Effector memory CD8-positive, alpha-beta T cell (primary cell): ENCODE results near the gene RGL1.

Source experiments
- ATAC-seq: fragments of 150-1000 bp; cut with Tn5 transposase; replicated peaks from 2 replicates; pipeline ENCODE4 v1.10.0; 2021; ENCODE audit warnings: mild to moderate bottlenecking, moderate library complexity
- DNase-seq, 3 experiments: peaks; one replicate each; pipeline ENCODE4 v3.0.0; 2021
- H3K27ac Mint-ChIP-seq, 2 donors: one replicate each; pipeline ENCODE4 v1.8.0; 2022; ENCODE audit warnings: mild to moderate bottlenecking in 2 of 2, mixed read lengths in 2 of 2, moderate library complexity in 2 of 2
- H3K27me3 Mint-ChIP-seq, 2 donors: one replicate each; pipeline ENCODE4 v1.8.0; 2022; ENCODE audit warnings: mixed read lengths in 2 of 2
- H3K36me3 Mint-ChIP-seq: one replicate; pipeline ENCODE4 v1.8.0; 2022; ENCODE audit warnings: mild to moderate bottlenecking, moderate library complexity, mixed read lengths; ENCODE audit not compliant: insufficient read depth
- H3K4me1 Mint-ChIP-seq, 2 donors: one replicate each; pipeline ENCODE4 v1.8.0; 2022; ENCODE audit warnings: low read depth in 2 of 2, mixed read lengths in 2 of 2
- H3K4me3 Mint-ChIP-seq, 2 donors: one replicate each; pipeline ENCODE4 v1.8.0; 2022; ENCODE audit warnings: mild to moderate bottlenecking in 2 of 2, mixed read lengths in 2 of 2, moderate library complexity in 2 of 2
- H3K9me3 Mint-ChIP-seq, 2 donors: one replicate each; pipeline ENCODE4 v1.8.0; 2022; ENCODE audit warnings: mixed read lengths in 2 of 2

Gene RGL1

DNA sequence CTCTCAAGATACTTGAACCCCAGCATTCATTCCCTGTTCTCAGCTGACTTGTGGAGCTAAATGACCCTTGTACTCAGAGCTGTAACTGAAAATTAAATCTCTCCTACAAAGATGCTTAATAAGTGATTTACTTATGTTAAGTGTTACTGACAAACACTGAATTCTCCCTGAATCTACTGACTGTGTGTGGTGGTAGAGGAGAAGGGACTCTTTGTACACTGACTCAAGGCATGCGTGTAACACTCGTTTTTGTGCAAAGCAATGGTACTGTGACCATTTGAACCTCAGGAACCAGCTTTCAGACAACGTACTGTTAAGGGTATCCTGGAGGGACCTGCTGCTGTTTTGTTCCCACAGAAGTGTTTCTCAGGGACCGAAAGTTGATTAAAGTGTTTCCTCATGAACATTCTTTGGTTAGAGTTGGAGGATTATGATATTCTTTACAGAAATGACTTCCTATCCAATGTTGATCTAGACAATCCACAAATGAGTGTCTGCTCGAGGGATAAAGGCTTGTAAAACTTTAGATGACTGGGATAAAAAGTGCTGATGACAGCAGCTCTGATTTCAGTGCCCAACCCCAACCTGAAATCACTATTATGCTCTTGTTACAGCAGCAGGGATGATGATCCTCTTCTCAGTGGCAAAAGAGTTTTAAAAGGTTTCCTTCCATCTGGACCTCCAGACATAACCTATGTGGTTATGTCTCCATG is 12.8 kb downstream of the RGL1 start:
- no peak overlapping the region for H3K27ac Mint-ChIP-seq
- H3K27me3 Mint-ChIP-seq = no peaks in the 10 kb centered on the region
- DNase-seq = no peak
- H3K36me3 Mint-ChIP-seq = no peaks in the 10 kb centered on the region
- H3K9me3 Mint-ChIP-seq = no peaks in the 10 kb centered on the region
- H3K4me3 Mint-ChIP-seq = no peak overlapping the region
- ATAC-seq = no peak
- no peaks in the 10 kb centered on the region for H3K4me1 Mint-ChIP-seq

DNA sequence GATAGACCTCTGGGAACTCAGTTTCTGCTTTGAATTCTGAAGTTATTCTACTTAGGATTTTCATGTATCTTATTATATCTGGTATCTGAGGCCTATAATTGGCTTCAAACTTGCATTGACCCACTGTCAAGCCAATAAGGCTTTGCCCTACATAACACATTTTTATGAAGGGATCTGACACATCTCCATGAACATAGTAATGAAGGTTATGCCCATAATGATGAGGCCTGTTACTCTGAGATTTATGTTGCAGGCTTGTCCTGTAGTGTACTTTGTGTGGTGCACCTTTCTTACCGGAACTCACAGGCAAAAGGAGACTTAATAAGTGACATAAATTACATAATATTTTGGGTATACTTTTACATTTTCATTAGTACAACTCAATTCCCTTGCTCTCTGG is 14.1 kb downstream of the RGL1 start:
- H3K27ac Mint-ChIP-seq = no peak overlapping the region
- no peak for ATAC-seq
- H3K36me3 Mint-ChIP-seq = no peaks in the 10 kb centered on the region
- no peaks in the 10 kb centered on the region for H3K9me3 Mint-ChIP-seq
- no peak overlapping the region for H3K4me3 Mint-ChIP-seq
- DNase-seq = no peak
- no peaks in the 10 kb centered on the region for H3K27me3 Mint-ChIP-seq
- no peaks in the 10 kb centered on the region for H3K4me1 Mint-ChIP-seq

DNA sequence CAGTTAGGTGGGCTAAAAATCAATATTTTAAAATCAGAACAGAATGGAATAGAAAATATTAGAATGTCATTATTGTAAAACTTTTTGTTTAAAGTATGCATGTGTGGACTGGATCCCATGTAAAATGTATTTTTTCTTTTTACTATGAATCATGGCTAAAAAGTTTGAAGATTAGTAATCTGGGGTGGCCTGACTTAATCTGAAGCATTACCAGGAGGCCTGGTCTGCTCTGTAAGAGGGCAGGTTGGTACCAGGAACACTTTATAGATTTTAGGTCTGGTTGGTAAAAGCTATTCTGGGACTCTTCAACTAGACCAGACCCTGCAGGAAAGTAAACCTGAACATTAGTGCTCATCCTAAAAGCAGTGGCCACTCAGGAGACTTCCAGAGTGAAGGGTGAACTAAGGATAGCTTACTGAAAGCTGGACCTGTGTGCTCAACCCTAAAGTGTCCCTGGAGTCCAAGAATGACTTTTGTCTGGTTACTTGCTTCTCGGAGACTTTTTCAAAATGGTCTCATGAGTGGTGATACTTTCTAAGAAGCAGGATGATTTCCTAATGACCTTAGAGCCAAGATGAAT is 16.5 kb downstream of the RGL1 start:
- DNase-seq (no peak), ATAC-seq (no peak)
- no peak overlapping the region for H3K4me3 Mint-ChIP-seq
- H3K27ac Mint-ChIP-seq = no peak overlapping the region
- no peaks in the 10 kb centered on the region for H3K27me3 Mint-ChIP-seq
- H3K9me3 Mint-ChIP-seq = no peaks in the 10 kb centered on the region
- H3K36me3 Mint-ChIP-seq = no peaks in the 10 kb centered on the region
- H3K4me1 Mint-ChIP-seq = no peaks in the 10 kb centered on the region

DNA sequence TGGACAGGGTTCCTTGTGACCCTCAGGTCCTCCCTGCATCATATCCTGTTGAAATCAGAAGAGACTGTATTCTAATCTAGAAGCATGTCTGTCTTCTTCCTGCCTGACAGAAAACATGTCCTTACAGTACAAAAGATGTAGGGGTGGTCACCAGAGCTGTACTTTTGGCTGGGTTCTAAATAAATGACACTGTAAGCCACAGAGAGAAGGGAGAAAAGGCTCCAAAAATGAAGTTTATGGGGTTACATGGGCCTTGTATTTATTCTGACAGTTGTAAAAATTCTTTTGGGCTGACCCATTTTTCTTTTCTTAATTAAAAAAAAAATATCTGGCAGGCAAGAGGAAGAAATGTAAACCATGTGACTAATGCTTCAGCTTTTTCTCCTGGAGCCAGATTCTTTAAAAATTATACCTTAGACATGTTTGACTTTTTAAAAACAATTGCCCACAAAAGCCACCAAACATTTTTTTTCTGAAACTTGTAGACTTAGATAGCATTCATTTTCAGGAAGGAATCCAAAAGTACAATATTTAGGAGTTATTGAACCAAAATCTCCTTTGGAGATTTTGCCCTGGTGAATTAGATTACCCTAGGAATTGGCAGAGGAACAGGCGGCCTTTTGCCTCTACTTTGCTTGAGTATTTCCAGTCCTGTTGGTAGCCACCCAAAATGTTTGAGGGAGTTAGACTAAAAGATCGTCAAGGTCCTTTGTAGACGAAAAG is 17.1 kb downstream of the RGL1 start:
- no peak for ATAC-seq
- no peak for DNase-seq
- no peaks in the 10 kb centered on the region for H3K9me3 Mint-ChIP-seq
- H3K4me3 Mint-ChIP-seq = no peak overlapping the region
- no peaks in the 10 kb centered on the region for H3K36me3 Mint-ChIP-seq
- no peak overlapping the region for H3K27ac Mint-ChIP-seq
- H3K27me3 Mint-ChIP-seq = no peaks in the 10 kb centered on the region
- H3K4me1 Mint-ChIP-seq = no peaks in the 10 kb centered on the region

DNA sequence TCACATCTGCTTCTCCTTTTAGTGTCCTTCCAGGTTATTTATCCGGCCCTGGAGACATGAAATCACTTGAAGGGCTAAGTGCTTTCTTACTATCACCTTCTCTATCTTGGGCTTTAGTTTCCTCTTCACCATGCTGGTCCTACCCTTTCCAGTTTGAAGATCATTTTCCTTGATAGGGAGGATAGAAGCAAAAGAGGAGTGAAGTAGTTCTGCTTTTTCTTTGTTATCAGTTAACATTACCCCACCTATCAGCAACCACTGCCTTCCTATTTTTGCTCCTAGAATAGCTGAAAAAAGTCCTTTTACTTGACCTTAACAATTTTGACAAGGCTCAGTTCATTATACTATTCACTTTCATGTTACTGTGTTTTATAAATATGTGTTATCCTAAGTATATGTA is 19.4 kb downstream of the RGL1 start:
- Mint-ChIP-seq H3K4me3 (no peak overlapping the region), H3K9me3 (no peaks in the 10 kb centered on the region), H3K27ac (no peak overlapping the region), H3K4me1 (no peaks in the 10 kb centered on the region), H3K36me3 (no peaks in the 10 kb centered on the region), H3K27me3 (peaks cover 0 to 6% of the 10 kb centered on the region in 2 donors)
- no peak for ATAC-seq
- DNase-seq = no peak

DNA sequence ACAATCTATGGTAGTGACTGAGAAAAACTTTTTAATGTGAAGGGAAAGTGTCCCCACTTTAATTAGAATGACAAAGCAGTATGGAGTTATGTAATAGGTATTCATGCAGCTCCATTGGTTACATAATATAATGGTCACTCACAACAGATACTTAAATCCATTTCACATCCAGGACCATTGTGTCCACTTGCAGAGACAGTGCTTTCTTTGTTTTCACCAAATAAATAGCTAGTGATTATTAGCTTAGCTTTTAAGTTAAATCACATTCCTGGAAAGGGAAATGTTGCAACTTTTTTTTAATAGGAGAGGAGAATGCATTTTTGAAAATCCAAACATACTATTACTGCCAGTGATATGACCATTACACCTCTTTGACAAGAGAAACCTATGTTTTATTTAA is 22.9 kb downstream of the RGL1 start:
- ATAC-seq (no peak), DNase-seq (no peak)
- no peaks in the 10 kb centered on the region for H3K36me3 Mint-ChIP-seq
- no peak overlapping the region for H3K4me3 Mint-ChIP-seq
- peaks cover 0 to 6% of the 10 kb centered on the region in 2 donors for H3K27me3 Mint-ChIP-seq
- H3K4me1 Mint-ChIP-seq = no peaks in the 10 kb centered on the region
- no peak overlapping the region for H3K27ac Mint-ChIP-seq
- H3K9me3 Mint-ChIP-seq = no peaks in the 10 kb centered on the region

DNA sequence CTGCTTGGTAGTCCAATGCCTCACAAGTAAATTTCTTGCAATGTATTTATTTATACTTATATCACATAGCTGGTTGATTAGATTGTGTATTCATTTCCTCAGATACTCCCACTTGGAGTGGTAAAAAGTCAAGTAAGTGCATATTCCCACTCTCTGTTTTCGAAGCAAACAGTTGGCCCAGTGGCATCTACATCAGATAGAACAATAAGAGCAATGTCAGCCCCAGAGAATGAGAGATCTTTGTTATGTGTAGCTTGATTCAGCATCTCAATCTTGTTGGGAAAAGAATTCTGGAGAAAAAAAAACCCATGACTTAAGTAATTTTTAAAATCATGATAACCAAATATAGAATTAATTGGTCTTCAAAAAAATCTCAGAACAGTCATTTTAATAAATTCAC is 25.5 kb downstream of the RGL1 start:
- H3K4me3 Mint-ChIP-seq = no peak overlapping the region
- DNase-seq (no peak), ATAC-seq (no peak)
- H3K27me3 Mint-ChIP-seq = peaks cover 0 to 6% of the 10 kb centered on the region in 2 donors
- no peaks in the 10 kb centered on the region for H3K4me1 Mint-ChIP-seq
- H3K9me3 Mint-ChIP-seq = no peaks in the 10 kb centered on the region
- no peak overlapping the region for H3K27ac Mint-ChIP-seq
- no peaks in the 10 kb centered on the region for H3K36me3 Mint-ChIP-seq

DNA sequence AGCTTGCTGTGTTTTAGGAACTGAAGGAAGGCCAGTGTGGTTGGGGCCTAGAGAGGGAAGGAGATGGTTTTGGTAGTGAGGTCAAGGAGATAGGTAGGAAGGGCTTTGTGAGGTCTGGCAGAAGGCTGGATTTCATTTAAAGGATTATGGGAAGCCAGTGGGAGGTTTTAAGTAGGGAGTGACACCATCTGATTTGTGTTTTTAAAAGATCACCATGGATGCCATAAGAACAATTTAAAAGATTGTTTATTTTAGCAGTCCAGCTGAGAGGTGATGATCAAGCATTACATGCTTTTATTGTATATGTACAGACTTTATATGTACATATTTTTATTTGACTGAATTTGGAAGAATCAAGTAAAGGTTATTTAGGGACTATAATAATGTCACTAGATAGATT is 26.4 kb downstream of the RGL1 start:
- no peaks in the 10 kb centered on the region for H3K9me3 Mint-ChIP-seq
- no peaks in the 10 kb centered on the region for H3K36me3 Mint-ChIP-seq

DNA sequence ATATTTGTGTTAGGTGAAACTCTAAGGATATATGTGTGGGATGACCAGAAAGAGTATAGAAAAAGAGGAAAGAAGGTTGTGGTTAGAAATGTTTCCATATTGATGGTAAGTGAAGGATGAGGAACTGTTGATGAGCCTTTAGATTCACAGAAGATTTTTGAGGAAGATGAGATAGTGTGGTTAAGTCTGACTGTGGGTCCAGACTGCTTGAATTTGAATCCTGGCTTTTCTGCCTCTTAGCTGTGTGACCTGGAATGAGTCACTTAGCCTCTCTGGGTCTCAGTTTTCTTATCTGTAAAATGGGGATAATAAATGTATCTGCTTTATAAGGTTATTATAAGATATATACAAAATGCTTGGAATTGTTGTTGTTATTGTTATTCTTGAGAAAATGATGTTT is 27.5 kb downstream of the RGL1 start:
- H3K4me1 Mint-ChIP-seq = no peaks in the 10 kb centered on the region
- H3K36me3 Mint-ChIP-seq = no peaks in the 10 kb centered on the region
- no peak for DNase-seq
- no peak overlapping the region for H3K4me3 Mint-ChIP-seq
- H3K27ac Mint-ChIP-seq = no peak overlapping the region
- H3K27me3 Mint-ChIP-seq = peaks cover 0 to 10% of the 10 kb centered on the region in 2 donors
- H3K9me3 Mint-ChIP-seq = no peaks in the 10 kb centered on the region
- ATAC-seq = no peak

More for the DNA sequence above, 26.4 kb downstream of the RGL1 start:
- no peak overlapping the region for H3K27ac Mint-ChIP-seq
- no peak overlapping the region for H3K4me3 Mint-ChIP-seq
- no peak for DNase-seq
- H3K4me1 Mint-ChIP-seq = no peaks in the 10 kb centered on the region
- ATAC-seq = no peak
- H3K27me3 Mint-ChIP-seq = peaks cover 0 to 6% of the 10 kb centered on the region in 2 donors

DNA sequence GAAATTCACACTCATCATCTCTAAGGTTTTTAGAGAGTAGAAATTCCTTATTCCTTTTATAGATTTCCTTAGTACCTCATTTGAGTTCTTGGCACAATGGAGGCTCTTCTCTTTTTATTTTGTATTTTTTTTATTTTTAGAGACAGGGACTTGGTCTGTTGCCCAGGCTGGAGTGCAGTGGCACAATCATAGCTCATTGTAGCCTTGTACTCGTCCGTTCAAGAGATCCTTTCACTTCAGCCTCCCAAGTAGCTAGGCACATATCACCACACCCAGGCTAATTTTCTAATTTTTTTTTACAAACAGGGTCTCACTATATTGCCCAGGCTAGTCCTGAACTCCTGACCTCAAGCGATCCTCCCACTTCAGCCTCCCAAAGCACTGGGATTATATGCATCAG is 29.6 kb downstream of the RGL1 start:
- H3K27ac Mint-ChIP-seq = no peak overlapping the region
- H3K4me3 Mint-ChIP-seq = no peak overlapping the region
- ATAC-seq (no peak), DNase-seq (no peak)
- H3K36me3 Mint-ChIP-seq = no peaks in the 10 kb centered on the region
- peaks cover 0 to 4% of the 10 kb centered on the region in 2 donors for H3K27me3 Mint-ChIP-seq
- H3K4me1 Mint-ChIP-seq = no peaks in the 10 kb centered on the region
- H3K9me3 Mint-ChIP-seq = no peaks in the 10 kb centered on the region

DNA sequence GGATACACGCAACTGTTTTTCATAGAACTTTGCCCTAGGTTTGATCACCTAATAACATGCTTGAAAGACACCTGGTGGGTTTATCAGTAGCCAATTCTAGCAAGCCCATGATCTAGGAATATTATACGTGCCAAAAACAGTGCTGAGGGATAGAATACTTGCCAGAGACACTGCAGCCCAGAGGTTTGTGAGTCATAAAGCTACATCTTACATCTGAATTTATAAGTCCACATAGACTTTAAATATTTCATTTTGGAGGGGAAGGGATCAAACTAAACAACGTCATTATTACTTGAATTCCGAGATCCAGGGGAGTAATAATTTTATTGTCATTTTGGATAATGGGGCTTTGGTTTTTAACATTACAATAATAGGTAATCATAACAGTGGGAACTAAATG is 31.7 kb downstream of the RGL1 start:
- Mint-ChIP-seq H3K9me3 (no peaks in the 10 kb centered on the region), H3K27me3 (peaks cover 0 to 4% of the 10 kb centered on the region in 2 donors), H3K27ac (no peak overlapping the region), H3K4me1 (no peaks in the 10 kb centered on the region), H3K36me3 (no peaks in the 10 kb centered on the region), H3K4me3 (no peak overlapping the region)
- DNase-seq (no peak), ATAC-seq (no peak)

DNA sequence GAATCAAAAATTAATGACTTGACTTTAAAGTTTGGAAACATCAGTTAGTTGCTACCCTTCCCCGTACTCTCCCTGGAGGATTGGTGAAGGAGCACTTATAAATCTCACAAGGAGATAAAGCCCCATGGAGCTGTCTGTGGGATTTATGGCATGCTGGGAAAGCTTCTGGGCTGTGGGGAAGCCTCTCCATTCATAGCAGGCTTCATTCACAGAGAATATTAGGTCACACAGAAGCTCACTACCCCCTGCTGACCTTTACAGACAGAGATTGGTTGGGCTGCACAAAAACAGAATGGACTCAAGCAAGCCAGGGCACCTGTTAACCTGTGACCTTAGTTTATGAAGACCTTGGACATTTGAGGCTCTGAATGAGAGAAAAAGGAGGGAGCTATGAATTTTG is 32.1 kb downstream of the RGL1 start:
- Mint-ChIP-seq H3K27me3 (peaks cover 0 to 4% of the 10 kb centered on the region in 2 donors), H3K9me3 (no peaks in the 10 kb centered on the region), H3K36me3 (no peaks in the 10 kb centered on the region), H3K4me3 (no peak overlapping the region), H3K4me1 (peaks cover 2 to 4% of the 10 kb centered on the region in 2 donors), H3K27ac (no peak overlapping the region)
- no peak for ATAC-seq
- no peak for DNase-seq

DNA sequence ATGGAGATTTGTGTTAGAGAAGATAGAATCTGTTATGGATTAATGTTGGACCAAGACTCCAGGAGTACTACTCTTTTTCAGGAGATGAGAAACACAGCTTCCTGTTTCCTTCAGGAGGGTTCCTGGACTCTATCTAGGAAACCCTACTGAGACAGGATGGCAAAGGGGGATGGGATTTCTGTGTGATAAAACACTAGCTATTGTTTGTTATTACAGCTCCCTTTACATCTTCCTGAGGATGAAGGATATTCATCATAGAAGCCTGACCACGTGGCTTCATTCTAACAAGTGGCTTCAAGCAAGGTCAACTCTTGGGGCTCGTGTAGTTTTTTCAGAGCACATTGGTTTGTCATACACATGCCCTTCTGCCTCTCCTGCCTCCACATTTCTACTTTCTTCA is 33.3 kb downstream of the RGL1 start:
- Mint-ChIP-seq H3K27me3 (peaks cover 0 to 4% of the 10 kb centered on the region in 2 donors), H3K36me3 (no peaks in the 10 kb centered on the region), H3K9me3 (no peaks in the 10 kb centered on the region), H3K4me1 (peaks cover 8 to 13% of the 10 kb centered on the region in 2 donors), H3K4me3 (no peak overlapping the region), H3K27ac (no peak overlapping the region)
- ATAC-seq (no peak), DNase-seq (no peak)

DNA sequence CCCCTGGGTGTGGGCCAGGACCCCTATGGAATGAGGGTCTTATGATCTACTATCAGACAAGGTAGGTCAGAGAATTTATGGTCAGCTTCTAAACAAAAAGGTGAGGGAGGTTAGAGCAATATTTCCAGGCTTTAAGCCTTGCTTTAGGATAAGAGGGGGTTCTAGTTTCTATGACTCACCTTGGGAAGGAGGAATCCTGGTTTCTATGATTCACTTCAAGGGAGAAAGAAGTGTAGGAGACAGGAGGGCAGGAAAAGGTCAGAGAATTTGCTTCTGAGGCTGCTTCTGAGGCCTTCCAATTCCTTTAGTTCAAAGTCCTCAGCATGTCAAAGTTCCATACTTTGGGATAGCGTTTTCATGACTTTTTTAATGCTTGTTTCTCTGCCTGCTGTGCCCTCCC is 35.2 kb downstream of the RGL1 start:
- H3K36me3 Mint-ChIP-seq = no peaks in the 10 kb centered on the region
- no peak overlapping the region for H3K4me3 Mint-ChIP-seq
- ATAC-seq (no peak), DNase-seq (no peak)
- peaks cover 0 to 4% of the 10 kb centered on the region in 2 donors for H3K27me3 Mint-ChIP-seq
- peaks cover 8 to 13% of the 10 kb centered on the region in 2 donors for H3K4me1 Mint-ChIP-seq
- no peaks in the 10 kb centered on the region for H3K9me3 Mint-ChIP-seq
- H3K27ac Mint-ChIP-seq = no peak overlapping the region
